HG03045 (cell line): ENCODE data around the gene NDUFS7.
"Not testable (repeated sequence)": the region's sequence is repeated elsewhere in the genome, so short reads cannot be mapped to it uniquely, and the experiment has no call there.

Experiments used
- ATAC-seq: cut with Tn5 transposase; IDR thresholded peaks from one replicate; pipeline ENCODE4 v1.9.1; 2021; ENCODE audit warnings: mild to moderate bottlenecking, moderate library complexity; ENCODE audit not compliant: unreplicated experiment

The NDUFS7 gene

DNA sequence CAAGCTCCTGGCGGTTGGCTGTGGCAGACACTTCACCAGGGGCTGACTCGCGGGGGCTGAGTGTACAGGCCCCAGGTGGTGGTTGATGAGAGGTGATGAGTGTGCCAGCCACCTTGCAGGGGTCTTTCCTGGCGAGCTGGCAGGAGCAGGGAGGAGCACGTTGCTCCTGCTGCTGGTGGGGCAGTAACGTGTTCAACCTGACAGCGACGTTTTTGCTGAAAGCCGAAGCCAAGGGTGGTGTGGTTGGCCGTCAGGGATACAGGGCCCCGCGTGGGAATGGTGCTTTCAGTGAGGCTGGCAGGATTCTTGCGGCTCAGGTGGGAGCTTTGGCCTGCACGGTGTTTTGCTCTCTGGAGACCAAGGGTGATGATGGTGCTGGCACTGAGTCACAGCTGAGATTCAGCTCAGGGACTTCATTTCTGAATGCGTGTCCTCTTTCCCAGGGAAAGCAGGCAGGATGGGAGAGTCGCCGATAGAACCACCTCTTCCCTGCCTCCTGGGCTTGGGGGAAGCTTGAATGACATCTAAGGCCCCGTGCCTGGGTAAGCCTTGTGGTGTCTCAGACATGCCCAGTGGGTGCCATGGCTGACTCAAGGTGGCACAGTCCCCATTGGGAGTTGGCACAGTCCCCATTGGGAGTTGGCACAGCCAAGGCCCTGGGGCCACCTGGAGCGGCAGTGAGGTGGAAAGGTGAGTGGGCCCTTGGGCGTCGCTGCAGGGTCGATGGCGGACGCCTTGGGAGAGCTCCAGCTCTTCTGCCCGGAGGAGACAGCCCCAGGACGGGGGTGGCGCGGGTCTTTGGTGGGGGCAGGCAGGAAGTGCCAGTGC, 32.5 kb downstream of the NDUFS7 start:
- ATAC-seq: no peak

DNA sequence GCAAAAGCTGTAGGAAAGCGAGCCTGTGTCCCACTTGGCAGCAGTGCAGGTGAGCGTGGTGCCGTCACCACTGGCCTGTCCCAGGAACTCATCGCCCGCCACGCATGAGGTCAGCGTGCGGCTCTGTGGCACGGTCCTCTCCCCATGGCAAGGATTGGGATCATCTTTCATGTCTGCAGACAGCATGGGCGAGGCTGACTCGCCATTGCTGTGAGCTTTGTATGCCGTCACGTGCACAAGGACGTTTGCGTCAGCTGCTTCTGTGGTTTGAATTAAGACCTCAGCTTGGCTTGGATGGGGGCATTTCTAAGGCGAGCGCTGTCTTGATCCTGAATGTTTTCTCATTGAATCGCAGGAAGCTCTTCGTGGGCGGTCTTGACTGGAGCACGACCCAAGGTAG, 33.4 kb downstream of the NDUFS7 start:
- ATAC-seq: no peak

DNA sequence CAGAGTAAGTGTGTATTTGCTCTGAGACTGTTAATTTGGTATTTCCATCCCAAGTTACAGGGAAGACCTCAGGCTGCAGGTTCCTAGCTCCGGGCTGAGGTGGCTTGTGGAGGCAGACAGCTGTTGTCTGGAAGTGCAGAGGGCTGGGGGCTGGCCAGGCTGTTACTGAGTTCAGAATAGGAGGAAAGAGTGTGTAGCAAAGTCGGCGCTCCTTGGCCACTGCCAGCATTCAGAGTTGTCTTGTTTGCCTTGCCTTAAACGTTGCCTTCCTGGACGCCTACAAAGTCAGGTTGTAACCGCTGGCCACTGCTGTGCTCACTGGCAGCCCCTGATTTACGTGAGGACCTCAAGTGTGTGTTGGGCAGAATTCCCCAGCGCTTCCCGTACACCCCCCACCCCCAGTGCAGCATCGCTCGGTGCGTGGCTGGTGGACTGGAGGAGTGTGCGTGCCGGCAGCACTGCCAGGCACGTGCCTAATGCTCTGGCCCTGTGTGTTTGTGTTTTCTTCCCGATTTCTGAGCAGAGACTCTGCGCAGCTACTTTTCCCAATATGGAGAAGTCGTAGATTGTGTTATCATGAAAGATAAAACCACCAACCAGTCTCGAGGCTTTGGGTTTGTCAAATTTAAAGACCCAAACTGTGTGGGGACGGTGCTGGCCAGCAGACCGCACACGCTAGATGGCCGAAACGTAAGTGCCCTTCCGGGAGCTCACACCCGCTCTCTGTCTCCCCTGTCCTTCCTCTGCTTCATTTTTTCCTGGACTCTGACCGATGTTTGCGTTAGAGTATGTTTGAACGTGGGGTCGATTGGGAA, 34.2 kb downstream of the NDUFS7 start:
- ATAC-seq: no peak

DNA sequence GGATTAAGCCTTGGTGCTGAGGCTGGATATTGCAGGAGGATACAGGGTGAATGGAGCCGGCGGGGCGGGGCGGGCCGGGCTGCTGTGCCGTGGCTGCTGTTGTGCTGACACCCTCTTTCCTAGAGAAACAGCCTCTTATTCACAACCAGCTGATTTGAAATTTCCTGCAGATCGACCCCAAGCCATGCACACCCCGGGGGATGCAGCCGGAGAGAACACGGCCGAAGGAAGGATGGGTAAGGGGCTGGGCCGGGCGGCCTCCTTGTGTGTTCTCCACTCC, 34.7 kb downstream of the NDUFS7 start:
- no peak for ATAC-seq

DNA sequence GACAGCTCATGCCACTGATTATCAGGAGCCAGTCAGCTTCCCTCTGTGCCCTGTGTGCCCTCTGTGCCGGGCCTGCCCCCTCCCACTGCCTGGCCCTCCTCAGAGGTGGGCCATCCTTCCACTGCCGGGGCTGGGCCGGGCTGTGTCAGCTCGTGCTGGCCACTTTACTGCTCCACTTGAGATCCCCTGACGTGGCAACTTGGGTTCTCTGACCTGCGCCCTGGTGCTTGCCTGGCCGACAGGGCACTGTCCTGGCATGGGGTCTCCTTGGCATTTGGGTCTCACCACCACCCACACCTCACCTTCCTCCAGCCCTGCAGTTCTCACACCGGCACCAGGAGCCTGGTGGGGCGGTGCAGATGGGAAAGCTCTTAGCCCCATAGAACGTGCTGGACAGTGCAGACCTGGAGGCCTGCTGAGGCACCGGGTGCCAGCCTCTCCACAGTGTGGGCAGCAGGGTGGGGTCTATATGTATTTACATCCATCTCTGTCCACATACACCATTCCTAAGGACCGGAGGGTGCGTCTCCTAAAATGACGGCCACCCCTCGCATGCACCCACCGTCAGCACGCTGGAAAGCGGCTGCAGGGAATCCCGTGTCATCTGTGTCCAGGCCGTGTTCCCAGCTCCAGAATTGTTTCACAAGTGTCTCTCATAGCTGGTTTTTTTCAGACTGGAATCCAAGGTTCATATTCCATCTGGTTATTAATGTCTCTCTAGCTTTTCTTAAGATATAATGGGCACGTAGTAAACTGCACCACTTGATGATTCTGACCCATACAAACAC, 35.4 kb downstream of the NDUFS7 start:
- ATAC-seq: no peak

DNA sequence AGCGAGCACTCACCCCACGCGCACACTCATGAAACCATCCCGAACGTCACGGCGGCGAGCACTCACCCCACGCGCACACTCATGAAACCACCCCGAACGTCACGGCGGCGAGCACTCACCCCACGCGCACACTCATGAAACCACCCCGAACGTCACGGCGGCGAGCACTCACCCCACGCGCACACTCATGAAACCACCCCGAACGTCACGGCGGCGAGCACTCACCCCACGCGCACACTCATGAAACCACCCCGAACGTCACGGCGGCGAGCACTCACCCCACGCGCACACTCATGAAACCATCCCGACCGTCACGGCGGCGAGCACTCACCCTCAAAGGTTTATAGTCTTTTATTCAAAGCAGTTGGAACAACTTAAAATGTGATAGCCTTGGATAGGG, 36.4 kb downstream of the NDUFS7 start:
- not testable (repeated sequence) for ATAC-seq

DNA sequence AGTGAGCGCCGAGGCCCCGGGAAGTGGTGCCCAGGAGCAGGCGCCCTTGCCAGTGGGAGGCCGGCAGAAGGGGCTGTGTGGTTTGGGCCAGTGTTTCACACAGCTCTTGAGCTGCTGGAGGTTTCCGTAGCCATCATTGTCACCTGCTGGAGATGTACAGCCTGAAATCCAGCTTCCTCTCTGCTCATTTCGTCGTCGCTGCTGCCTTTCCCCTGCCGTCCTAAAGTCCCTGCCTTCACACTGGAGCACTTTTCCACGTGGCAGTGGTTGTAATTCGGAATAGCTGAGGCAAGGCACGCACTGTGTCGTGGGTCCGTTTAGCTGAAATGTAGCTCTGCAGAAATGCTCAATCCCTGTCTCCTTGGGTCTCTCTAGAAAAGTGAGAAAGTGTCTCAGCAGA, 36.9 kb downstream of the NDUFS7 start:
- no peak for ATAC-seq

DNA sequence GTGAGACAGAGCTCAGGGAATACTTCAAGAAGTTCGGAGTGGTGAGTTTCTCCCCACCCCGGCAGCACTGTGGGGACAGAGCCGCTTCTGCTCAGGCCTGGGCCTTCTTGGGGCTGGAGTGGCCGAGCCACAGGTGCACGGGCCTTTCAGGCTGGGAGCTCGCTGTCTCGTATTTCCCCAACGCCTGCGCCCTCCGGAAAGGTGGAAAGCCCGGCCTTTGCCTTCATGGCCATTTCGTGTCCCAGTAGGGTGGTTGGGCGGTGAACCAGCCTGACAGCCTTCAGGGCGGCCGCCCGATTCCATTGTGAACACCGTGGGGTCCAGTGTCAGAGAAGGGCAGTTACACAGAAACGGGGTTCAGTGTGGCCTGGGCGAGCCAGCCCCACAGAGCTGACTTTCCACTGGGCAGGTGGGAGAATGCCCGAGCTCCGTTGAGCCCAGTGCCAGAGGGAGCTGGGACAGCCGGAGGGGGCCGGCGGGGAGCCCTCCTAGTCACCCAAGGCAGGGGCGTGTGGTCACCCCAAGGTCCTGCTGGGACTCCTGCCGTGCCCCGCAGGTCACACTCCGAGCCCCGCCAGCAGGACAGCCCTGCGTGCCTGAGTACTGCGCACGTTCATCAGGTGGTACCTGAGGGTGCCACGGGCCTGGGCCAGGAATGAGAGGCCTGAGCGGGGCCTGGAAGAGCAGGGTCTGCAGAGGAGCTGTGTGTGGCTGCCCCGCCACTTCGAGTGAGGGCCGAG, 37.7 kb downstream of the NDUFS7 start:
- no peak for ATAC-seq

DNA sequence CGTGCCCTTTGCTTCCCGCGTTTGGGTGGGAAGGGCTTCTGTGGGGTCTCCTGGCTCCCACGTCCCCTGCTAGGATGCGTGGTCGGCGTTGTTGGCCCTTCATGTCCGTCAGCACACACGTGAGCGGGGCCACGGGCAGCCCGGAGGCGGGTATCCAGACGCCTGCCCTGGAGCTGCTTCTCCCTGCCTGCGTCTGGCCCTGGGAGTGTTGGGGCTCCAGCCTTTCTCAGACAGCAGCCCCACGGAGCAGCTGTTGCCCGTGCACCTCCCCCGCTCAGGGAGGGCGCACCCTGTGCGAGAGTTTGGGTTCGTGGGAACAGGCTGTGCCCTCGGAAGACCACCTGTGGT, 38.2 kb downstream of the NDUFS7 start:
- no peak for ATAC-seq

DNA sequence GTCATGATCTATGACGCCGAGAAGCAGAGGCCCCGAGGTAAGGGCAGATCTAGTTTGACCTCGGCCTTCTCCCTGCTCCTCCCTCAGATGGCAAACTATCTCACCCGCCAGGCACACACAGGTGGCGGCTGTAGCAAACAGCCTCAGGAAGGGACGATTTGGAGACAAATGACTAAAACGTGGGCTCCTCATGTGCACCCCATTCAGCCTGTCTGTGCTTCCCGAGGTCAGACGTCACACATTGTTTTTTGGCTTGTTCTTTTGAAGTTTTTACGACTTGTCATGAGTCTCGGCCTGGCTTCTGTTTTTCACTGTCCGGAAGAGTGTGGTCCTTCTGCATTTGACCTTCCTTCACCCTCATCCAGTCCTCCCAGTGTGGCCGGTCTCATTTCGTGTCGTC, 38.7 kb downstream of the NDUFS7 start:
- ATAC-seq: no peak

DNA sequence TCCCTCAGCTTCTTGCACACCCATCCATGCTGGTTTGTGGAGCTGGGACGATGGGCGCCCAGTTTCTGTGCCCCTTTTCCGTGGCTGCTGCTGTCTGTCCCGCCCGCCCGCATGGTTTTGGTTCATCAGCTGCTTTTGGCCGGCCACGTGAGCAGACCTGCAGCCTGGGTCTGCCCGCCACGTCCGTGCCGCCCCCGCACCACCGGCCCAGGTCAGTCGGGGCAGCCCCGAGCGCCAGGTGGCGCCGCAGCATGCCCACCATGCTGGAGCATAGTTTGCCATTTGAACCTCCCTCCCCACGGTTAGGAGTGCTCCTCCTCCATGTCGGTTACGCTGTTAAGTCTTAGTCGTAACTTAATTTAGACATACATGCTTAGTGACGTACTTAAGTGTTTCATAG, 39.2 kb downstream of the NDUFS7 start:
- no peak for ATAC-seq

DNA sequence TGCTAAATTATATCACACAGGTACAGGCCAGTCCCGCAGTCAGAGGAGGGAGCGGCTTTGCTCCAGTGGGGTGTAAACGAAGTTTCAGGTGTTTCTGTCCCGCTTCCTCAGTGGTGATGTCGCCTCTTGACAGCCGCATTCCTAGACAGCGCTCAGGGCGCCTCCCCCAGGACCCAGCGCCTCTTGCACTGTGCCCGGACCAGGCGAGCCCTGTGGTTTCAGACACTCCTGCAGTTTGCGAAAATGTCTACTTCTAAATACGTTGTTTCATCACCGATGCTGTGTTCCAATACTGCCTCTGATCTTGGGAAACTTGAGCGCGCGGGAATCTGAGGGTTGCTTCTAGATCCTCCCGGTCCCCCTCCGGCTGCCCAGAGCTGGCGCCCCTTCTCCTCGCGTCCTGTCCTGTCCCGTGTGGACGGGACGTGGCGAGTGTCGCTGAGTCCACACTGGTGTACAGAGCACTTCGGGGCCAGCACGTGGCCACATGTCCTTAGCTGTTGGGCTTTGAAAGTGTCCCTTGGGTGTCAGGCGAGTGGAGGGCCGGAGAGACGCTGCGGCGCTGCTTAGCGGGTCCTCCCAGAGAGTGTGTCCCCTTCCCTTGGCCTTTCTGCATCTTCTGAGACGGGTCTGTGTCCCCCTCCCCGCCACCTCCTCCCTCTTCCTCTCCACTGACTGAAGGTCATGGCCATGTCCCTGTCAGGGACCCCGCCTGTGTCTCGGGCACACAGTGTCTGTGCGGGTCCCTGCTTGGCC, 39.9 kb downstream of the NDUFS7 start:
- no peak for ATAC-seq

DNA sequence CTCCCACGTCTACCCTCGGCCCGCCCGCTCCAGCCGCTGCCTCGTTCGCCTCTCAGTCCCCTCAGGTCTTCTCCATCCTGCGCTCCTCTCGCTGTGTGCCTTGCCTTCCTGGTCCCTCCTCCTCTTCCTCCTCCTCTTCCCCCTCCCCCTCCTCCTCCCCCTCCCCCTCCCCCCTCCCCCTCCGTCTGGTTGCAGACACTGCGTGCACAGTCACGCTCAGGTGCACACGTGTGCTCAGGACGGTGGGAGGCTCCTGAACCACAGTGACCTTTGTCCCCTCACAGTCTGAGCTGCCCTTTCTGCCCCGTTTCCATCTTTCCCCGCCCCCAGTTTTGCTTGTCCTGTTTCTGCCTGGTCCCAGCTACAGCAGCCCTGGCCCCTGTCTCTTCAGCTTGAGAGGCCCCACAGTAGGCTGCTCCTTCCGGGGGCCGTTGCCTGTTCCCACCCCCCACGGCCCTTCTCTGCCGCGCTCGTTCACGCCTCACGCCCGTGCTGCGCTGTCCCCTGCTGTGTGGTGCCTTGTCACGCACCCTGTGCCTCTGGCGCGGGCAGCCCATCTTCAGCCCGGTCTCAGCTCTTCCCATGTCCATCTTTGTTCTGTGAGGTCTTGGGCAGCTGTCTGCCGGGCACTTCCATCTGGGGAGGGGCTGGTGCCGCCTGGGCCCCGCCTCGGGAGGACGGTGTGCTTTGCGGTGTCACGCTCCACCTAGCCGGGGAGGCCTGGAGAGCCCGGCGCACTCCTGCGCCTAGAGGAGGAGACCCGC, 40.7 kb downstream of the NDUFS7 start:
- ATAC-seq: no peak

DNA sequence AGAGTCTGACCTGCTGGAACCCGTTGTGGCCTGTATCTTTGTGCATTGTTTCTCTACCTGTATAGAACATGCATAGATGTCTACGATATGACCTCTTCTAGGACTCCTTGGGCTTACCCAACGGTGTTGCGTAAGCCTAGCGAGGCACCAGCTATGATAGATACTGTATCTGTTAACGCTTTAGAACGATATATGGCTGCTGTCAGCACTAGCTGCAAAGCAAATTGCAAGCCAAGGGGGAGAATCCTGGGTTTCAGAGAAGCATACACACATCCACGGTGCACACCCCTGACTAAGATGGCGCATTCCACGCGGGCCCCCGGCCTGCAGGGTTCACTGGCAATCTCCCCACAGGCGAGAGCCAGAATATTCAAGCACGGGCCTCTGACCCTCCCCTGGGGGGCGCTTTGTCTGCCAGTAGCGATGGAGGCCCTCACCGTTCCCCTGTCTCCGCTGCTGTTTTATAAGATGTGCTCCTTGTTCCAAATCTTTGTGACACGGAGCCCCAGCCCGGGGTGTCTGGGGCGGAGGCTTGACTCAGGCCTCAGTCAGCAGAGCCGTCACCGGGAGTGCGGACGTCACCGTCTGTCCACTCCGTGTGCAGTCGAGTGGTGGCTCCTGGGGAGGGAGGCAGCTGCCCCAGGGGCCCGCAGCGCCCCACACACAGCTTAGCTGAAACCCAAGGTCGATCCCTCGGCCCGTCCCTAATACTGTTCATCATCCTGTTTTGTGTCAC, 41.6 kb downstream of the NDUFS7 start:
- no peak for ATAC-seq

DNA sequence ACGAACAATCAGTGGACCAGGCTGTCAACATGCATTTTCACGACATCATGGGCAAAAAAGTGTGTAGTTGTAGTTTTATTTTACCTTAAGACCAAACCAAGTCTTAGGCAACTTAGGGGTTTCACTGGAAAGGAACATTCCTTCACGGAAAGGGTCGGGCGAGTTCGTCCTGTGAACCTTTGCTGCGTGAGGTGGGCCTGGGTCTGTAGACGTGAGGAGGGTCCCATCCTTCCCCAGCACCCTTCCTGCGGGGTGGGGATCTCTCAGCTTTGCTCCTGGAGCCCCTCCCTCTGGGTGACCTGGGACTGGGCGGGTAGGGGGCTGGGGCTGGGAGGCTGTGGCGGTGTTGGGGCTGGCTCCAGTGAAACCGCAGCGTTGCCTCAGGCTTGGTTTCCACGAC, 42.2 kb downstream of the NDUFS7 start:
- ATAC-seq: no peak

DNA sequence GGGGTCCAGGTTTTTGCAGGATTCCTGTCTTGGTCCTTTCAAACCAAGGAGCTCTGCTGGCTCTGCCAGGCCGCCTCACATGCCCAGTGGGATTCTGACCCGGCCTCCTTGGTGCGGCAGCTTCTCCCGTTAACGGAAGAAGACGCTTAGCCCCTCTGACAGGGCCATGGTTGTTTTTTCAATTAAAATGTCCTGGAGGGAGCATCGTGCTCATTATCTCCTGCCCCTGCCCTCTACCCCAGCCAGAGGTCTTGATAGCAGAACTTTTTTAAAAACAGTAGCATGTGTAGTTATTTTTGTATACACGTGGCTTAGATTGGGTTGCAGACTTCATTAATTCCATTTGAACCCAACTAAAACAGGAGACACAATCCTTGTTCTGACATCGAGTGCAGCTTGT, 43.0 kb downstream of the NDUFS7 start:
- no peak for ATAC-seq

DNA sequence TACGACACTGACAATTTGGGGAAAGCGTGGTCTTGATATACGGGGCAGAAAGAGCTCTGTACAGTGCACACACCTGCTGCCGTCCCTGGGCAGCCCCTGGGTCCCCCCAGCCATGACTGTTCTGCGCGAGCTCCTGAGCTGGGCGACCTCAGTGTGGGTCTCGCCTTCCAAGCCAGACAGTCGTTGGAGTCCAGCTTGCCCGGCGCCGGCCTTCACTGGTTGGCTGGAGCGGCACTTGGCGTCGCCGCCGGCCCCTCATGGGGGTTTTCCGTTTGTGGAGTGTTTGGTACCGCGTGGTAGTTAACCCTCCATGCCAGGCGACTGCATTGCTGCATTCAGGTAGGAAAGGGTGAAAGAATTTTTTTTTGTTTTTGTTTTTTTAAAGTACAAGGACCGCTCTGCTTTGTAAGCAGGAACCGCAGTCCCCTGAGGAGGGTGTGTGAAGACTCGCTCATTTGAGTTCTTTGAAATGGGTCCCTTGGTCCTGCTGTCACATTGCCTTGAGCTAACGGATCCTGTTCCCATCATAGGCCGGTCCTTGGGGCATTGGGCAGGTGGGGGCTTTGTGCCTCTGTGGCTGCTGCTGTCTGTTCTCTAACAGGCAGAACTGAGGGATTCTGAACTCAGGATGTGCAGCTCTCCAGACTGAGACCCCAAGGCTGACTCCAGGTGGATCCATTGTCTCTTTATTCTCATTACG, 43.7 kb downstream of the NDUFS7 start:
- ATAC-seq: no peak

DNA sequence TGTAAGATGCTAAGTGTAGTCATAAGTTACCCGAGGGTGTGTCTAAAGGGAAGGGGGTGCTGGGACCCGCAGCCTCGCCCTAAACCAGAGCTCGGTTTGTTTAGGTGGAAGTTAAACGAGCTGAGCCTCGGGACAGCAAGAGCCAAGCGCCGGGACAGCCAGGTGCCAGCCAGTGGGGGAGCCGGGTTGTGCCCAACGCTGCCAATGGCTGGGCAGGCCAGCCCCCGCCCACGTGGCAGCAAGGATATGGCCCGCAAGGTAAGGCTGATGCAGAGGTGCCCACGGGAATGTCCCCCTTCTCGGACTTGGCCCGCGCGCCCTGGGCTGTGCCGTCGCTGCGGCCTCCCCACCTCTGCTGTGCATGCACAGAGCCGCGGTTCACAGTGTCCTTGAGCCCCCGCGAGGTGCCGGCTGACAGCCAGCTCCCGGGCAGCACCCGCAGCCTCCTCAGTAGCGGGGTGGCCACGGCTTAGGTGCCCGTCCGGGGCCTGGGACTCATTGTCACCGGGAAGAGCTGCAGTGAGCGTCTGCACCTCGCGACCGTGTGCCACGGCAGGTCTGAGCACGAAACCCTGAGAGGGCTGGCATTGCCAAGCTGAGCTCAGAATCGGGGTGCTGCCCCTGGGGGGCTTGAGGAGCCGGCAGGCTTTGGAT, 45.2 kb downstream of the NDUFS7 start:
- ATAC-seq: no peak
